Lower leg skin (tissue), 4 donors: Measurements from ENCODE around the gene IL23R. TPM values are rescaled to one million over a fixed set of nuclear protein-coding genes. Genes with fewer than 3 reads are reported as not detected.

Experiments
- DNase-seq, 2 donors: peaks; one replicate each; pipeline ENCODE4 v3.0.0-alpha.2; 2019; ENCODE audit warnings: low spot score in 2 of 2
- H3K4me3 ChIP-seq: fragments of 200-600 bp; sonication (generic); 2 replicates; pipeline ENCODE4 v1.5.1; 2017; ENCODE audit warnings: mild to moderate bottlenecking, low read depth; ENCODE audit not compliant: poor library complexity, severe bottlenecking
- POLR2A ChIP-seq, 2 donors: fragments of 450-650 bp; IDR thresholded peaks; one replicate each; pipeline ENCODE4 v1.6.1; 2016 to 2017; ENCODE audit warnings: antibody characterized with exemption in 2 of 2, mild to moderate bottlenecking in 1 of 2, moderate library complexity in 1 of 2
- WGBS, 2 donors: methylation state at CpG; one replicate each; pipeline ENCODE4 v1.1.5; 2018; 5-methylcytosine and 5-hydroxymethylcytosine counted together
- intact Hi-C: fragments of 100-400 bp; cut with DNase I; formaldehyde crosslinking; loops from one replicate; pipeline ENCODE4 v1.15.0; 2023; ENCODE audit warnings: low total_unique reads
- total RNA-seq, 4 donors: library from RNA; depleted of rRNA; stranded (reverse); fragments of >200 nt; gene quantifications; one replicate each; pipeline ENCODE4 v1.1.0, GENCODE V29; 2016
- TF ChIP-seq, protein P1 (sequence below), 3 donors: fragments of 450-650 bp; IDR thresholded peaks; one replicate each; pipeline ENCODE4 v1.5.1; 2016; ENCODE audit warnings: antibody characterized with exemption in 3 of 3, mild to moderate bottlenecking in 3 of 3, moderate library complexity in 2 of 3

IL23R gene
- total RNA-seq, 4 donors from 2014 or later: not detected

DNA sequence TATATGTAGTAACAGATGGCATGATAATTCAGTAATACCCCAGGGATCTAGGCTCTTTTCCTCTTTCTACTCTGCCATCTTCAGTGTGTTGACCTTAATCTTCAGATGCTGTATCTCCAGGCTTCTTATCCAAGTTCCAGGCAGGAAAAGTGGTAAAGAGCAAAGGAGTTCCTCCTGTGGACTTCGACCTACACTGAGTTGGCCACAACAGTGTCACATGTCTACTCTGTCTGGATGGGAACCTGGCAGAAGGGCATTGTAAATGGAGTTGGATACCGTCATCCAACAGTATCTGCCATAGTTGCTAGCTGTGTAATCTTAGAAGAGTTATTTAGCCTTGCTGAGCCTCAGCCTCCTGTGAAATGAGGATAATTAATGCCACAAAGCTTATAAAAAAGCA, 21.9 kb downstream of the IL23R start:
- DNase-seq: no peak

DNA sequence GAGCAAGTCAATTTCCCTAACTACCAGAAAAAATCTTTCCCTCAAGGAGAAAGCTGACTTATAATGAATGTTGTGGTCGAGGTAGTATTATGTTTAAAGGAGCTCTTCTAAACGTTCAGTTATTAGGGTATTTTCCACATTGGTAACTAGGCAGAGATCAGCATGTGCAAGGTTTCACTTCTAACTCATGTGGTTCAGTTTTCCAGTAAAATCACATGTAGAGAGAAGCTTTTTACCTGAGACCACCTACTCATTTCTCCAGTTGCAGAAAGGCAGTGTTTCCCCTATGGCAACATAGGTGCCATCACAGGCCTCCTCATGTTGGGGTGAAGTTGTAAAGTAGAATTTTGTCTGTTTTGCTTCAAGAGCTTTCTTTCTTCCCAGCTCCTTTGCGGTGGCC, 23.7 kb downstream of the IL23R start:
- no peak overlapping the region for H3K4me3 ChIP-seq
- DNase-seq: no peak
- TF ChIP-seq, protein P1, sequence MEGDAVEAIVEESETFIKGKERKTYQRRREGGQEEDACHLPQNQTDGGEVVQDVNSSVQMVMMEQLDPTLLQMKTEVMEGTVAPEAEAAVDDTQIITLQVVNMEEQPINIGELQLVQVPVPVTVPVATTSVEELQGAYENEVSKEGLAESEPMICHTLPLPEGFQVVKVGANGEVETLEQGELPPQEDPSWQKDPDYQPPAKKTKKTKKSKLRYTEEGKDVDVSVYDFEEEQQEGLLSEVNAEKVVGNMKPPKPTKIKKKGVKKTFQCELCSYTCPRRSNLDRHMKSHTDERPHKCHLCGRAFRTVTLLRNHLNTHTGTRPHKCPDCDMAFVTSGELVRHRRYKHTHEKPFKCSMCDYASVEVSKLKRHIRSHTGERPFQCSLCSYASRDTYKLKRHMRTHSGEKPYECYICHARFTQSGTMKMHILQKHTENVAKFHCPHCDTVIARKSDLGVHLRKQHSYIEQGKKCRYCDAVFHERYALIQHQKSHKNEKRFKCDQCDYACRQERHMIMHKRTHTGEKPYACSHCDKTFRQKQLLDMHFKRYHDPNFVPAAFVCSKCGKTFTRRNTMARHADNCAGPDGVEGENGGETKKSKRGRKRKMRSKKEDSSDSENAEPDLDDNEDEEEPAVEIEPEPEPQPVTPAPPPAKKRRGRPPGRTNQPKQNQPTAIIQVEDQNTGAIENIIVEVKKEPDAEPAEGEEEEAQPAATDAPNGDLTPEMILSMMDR (IDR thresholded peaks at IDR 0.05): no peak
- no peak for TF ChIP-seq POLR2A (IDR thresholded peaks at IDR 0.05)
- WGBS, 2 donors: 68 to 80% methylated on average over 3 of the region's 3 CpGs
- intact Hi-C loops: no loop called here

More for the DNA sequence above, 21.9 kb downstream of the IL23R start:
- intact Hi-C loops: no loop called here
- TF ChIP-seq, protein P1 (IDR thresholded peaks at IDR 0.05): no peak
- TF ChIP-seq POLR2A (IDR thresholded peaks at IDR 0.05): no peak
- no peak overlapping the region for H3K4me3 ChIP-seq
- WGBS, 2 donors: 85 to 87% methylated on average over 2 of the region's 2 CpGs

DNA sequence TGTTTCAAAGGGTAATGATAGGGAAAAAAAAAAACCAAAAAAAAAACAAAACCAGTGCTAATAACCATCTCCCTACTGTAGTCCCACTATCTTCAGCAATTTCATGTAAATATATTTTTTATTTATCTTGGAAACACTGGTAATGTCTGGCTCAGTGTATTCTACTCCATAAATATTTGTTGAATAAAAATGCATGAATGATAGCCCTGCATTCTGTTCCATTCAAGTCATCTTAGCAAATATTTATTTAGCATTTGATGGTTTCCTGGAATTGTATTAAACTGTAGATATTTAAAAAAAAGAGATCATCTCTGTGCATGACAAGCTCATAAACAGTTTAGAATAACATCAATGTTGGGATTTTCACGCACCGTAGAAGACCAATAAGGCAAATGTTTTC, 24.2 kb downstream of the IL23R start:
- no peak for TF ChIP-seq POLR2A (IDR thresholded peaks at IDR 0.05)
- TF ChIP-seq, protein P1 (IDR thresholded peaks at IDR 0.05): no peak
- 89 to 94% methylated on average over 2 of the region's 2 CpGs for WGBS, 2 donors
- no peak overlapping the region for H3K4me3 ChIP-seq
- no peak for DNase-seq
- intact Hi-C loops: no loop called here

DNA sequence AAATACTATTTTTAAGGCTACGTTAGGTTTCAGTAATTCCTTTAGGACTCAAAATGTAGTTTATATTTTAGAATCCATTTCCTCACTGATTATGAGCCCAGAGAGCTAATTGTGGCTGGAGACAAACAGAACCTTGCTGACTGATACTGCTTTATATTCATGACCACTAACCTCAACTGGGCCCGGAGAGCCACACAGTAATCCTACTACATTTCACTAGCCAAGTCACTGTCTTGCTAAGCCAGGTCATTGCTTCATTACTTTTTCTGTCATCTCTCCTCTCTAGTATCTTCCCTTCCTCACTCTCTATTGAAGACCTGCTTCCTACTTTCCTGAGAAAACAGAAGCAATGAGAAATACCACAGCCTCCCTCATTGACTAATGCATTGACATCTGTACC, 24.7 kb downstream of the IL23R start:
- WGBS, 2 donors: 93 to 95% methylated on average over 2 of the region's 2 CpGs
- no peak overlapping the region for H3K4me3 ChIP-seq
- DNase-seq: no peak
- TF ChIP-seq, protein P1 (IDR thresholded peaks at IDR 0.05): no peak
- no peak for TF ChIP-seq POLR2A (IDR thresholded peaks at IDR 0.05)
- intact Hi-C loops: no loop called here

DNA sequence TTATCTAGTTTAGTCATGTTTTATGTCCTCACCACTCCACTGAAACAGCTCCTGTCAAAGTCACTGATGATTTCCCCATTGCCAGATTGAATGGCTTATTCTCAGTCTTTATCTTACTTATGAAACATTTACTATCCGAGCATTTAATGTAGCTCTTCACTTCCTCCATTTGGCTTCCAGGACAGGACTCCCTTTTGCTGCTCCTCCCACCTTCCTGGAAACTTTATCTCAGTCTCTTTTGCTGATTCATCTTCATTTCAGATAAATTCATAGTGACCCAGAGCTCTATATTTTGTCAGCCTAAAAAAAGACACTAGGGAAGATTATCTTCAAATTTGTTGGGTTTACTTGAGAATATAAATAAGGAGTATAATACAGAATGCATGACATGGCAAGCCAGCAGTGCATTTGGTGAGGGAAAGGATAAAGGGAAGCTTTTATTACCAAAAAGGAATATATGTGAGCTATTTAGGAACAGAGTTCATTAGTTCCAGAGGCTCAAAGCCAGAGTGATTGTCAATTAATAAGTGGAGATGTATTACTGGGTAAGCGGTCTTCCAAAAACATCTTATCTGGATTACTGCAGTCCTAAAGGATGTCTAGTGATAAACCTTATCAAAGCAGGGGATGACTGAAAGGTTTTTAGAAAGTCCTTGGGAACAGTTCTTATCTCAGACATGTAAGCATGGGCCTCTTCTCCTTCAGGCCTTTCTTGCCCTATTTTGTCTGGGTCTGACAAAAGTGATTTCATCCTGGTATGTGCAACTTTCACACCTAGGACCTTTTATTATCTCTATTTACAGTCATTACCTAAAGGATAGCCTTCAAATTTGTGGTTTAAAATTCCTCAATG, 25.6 kb downstream of the IL23R start:
- 63 to 75% methylated on average over 2 of the region's 2 CpGs for WGBS, 2 donors
- intact Hi-C loops: no loop called here
- no peak overlapping the region for H3K4me3 ChIP-seq
- DNase-seq: no peak
- TF ChIP-seq, protein P1 (IDR thresholded peaks at IDR 0.05): no peak
- no peak for TF ChIP-seq POLR2A (IDR thresholded peaks at IDR 0.05)
